Activated CD4-positive, CD25-positive, alpha-beta regulatory T cell treated with anti-CD3 and anti-CD28 coated beads, Interleukin-2, amount 50 U/mL, for 72 hours (primary cell): ENCODE results near the gene CD4.
"Not testable (repeated sequence)": the region's sequence is repeated elsewhere in the genome, so short reads cannot be mapped to it uniquely, and the experiment has no call there.

Experiments
- DNase-seq: peaks from one replicate; pipeline ENCODE4 v3.0.0; 2021

The CD4 gene

GRCh38 chr12:6788972-6789924 lies at the start of gene CD4:
CD4 (plus strand) TSS chr12:6789528; CDS start chr12:6800139, 10,611 bp downstream.
- DNase-seq = peak; percentile 61

GRCh38 chr12:6742080-6742479 lies 47.2 kb upstream of the CD4 start:
- DNase-seq = not testable (repeated sequence)

- no peak for DNase-seq
Observed at GRCh38 chr12:6742834-6743233, 46.5 kb upstream of the CD4 start.

- DNase-seq = not testable (repeated sequence)
Observed at GRCh38 chr12:6743300-6743699, 46.0 kb upstream of the CD4 start.

- DNase-seq = no peak
Observed at GRCh38 chr12:6745741-6746525, 43.4 kb upstream of the CD4 start.

DNA sequence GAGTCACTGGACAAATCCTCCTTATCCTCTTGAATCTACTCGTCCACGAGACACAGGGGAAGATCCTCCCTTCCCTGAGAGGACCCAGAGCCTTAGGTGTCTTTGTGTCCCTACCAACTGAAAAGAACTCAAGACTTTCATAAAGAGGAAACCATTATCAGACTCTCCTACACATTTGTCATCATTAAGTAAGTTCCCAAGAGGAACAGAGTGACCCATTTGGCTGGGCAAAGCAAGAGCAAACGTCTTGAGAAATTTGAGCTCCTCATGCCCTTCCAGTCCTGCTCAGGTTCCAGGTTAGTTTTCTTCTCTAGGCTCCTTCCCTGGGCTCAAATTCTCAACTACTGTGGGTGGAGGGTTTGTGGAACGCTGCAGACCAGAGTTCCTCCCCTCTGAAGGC lies 42.1 kb upstream of the CD4 start:
- DNase-seq = no peak

GRCh38 chr12:6748761-6749160 lies 40.6 kb upstream of the CD4 start:
- DNase-seq = no peak

DNA sequence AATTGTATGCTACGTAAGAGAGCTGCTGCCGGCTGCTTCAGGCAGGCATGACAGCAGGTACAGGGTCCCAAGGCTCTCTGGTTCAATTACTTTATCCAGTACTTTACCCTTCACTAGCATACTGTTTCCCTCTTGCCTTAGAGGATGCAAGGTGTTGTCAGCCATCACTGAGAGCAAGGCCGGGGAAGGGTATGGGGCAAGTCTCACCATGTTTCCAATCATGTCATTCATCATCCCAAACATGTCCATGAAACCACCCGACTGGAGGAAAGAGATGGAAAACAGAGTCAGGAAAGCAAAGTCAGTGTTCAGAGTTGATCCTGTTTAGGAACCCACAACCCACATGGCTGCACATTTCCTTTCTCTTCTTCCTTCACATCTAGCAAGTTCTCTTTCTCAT lies 38.8 kb upstream of the CD4 start:
- DNase-seq = no peak

GRCh38 chr12:6751767-6752166 lies 37.6 kb upstream of the CD4 start:
- DNase-seq = no peak

DNA sequence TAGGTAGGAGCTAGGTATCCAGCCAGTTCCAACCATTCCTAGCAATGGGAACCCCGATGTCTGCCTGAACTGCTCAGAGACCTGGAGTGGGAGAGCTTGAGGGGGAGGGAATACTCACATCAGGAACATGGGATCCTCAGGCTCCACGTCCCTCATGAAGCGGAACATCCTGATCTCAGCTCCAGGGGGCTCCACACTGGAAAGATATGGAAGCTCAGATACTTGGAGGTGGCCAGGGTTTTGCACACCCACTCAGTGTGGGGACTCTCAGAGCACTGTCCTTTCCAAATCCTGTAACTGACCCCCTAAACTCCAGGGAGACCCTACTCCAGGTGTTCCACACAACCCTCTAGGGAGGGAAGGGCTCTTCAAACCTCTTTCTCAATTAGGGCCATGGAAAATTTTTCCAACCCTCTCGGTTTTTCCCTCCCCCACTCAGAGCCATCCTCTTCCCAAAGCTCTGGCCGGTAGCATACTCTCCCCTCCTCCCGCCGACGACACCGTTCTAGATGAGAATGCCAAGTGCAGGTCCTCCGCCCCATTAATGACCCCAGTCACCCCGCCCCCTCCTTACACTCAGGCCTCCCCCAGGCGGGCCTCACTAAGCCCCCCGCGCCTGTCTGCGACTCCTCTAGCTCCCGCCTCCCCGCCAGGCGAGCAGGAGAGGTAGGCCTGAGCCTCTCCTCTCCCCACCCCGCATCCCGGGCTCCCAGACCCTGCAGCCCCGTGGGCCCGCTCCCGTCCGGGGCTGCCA lies 37.0 kb upstream of the CD4 start:
- no peak for DNase-seq

DNA sequence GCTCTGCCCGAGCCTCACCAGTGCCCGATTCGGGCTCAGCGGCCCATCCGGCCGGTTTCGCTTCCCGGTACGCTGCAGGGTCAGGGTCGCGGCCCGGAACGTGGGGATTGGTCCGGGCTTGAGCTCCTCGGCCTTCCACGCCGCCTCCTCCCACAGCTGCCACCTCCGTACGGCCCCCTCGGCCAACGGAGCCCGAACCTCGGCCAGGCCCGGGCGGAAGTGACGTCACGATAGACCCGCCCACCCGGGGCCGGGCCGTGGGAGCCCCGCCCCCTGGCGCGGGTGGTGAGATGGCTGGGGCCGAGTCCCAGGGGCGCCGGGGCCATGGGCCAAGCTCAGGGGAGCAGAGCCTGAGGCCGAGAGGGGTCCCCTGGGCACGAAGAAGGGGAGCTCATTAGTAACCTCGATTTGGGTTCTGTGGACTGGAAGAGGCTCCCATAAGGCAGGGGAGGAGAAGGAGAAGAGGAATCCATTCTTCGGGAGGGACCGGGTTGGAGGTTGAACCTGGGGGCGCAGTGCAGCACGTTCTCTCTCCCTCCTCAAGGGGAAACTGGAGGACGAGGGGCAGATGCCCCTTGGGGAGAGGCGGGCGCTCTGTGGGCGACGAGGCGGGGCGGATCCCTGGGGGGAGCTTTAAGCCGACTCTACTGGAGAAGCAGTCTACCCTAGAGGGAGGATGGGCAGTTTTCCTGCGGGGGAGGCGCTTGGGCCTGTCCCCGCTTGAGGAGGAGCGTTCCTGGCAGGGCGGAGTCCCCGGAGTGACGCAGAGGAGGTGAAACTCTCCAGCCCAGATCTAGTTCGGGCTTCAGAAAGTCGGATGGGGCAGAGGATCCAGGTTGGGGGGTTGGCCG lies 36.2 kb upstream of the CD4 start, which contains the start of gene MLF2:
TSS of gene MLF2 (minus strand) at position 221 of the 851 bp plus-strand sequence. CDS start 807 bp downstream, outside the sequence.
- peak; percentile 98 for DNase-seq

DNA sequence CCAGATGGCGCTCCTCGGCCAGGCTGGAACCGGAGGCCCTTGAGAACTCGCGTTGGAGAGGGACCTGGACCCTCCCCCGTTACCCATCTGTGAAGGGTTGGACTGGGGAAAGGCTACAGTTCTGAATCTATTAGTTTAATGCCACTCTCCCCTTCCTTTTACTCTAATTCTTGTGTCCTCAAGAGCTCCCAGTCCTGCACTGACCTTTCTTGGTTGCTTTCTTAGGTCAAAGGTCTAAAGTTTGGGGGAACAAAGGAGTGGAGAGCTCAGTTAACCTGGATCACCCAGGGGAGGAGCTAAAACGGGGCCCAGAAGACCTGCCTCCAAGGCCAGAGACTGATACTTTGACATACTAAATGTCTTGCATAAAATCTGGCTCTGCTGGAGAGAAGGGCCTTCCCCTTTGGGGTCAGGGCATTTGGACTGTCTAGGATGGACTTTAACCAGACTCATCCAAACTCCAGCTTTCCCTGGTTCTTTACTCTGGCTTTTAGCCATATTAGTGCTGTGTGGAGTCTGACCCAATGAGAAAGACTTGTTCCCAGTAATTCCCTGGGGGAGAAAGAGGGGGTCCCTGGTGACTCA lies 35.5 kb upstream of the CD4 start:
- DNase-seq = no peak

GRCh38 chr12:6754411-6754810 lies 34.9 kb upstream of the CD4 start:
- no peak for DNase-seq

DNA sequence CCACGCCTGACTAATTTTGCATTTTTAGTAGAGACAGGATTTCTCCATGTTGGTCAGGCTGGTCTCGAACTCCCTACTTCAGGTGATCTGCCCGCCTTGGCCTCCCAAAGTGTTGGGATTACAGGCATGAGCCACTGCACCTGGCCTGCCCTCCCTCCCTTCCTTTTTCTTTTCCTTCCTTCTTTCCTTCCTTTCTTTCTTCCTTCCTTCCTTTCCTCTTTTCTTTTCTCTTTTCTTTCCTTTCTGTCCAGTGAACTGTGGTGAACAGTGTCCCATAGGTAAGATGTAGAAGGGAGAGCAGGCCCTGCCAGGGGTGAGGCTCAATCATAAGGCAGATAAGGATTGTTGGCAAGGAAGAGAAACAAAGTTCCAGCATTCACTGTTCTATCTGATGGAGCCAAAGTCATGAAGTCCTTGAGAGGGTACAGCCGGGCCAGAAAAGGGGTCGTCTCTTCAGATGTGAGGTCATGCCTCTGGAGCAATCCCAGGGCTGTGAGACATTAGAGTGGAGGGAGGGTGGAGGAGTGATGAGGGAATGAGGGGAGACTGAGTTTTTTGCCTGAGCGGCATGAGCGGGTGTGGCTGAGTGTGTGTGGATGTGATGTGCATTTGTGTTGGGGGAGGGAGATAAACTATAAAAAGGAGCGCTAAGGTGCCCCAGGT lies 32.2 kb upstream of the CD4 start:
- DNase-seq = no peak

- DNase-seq = no peak
Observed at GRCh38 chr12:6758506-6759095, 30.7 kb upstream of the CD4 start.

GRCh38 chr12:6759741-6760140 lies 29.6 kb upstream of the CD4 start:
- no peak for DNase-seq

DNA sequence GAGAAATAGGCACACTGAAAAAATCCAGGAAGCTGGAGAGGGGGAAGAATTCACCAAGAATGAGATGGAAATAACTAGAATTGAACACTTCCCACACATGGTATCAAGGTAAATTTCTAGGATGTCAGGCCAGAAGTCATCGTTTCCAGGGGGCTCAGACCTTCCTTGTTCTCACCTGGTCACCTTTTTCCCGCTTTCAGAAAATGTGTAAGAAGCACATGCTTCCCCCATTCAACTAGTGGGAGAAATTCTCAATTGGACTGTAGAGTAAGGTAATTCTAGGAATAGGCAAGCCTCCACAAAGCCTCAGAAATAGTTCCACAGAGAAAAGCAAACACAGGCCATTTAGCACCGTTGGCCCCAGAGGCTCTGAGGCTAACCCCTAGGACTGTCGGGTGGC lies 25.9 kb upstream of the CD4 start:
- no peak for DNase-seq

- DNase-seq = no peak
Observed at GRCh38 chr12:6764011-6764828, 25.1 kb upstream of the CD4 start.

DNA sequence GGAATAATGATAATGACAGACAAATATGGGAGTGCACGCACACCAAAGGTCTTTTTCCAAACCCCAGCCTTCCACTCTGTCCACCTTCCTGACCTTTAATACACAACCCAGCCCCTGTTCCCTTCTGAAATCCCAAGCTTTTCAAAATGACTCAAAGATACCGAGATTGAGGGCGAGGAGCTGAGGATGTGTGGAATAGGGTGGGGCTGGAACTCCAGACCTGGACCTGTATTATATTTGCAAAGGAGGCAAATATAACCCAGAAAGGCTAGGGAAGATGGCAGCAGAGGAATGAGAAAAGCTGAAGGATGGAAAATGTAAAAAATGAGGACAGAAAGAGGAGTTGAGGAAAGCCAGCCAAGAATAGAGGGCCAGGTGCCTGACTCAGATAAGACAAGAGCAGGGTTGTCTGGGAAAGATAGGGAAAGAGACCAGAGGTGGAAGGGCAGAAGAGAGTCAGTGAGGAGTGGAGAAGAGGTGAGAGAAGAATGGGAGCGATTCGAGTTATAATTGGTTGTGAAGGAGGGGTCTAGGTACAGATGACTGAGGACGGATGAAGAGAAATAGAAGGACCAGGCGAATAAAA lies 24.2 kb upstream of the CD4 start:
- no peak for DNase-seq
